Erythroblast (primary cell): ENCODE measurements around the gene RTP2.

Experiments used
- GATA1 ChIP-seq: IDR thresholded peaks from 2 replicates; pipeline ENCODE4 v1.6.1; 2011; ENCODE audit warnings: low read depth, mild to moderate bottlenecking, control low read depth, low read length, moderate library complexity
- POLR2A ChIP-seq: IDR thresholded peaks from 2 replicates; pipeline ENCODE4 v1.6.1; 2011; ENCODE audit warnings: mild to moderate bottlenecking, low read length

DNA sequence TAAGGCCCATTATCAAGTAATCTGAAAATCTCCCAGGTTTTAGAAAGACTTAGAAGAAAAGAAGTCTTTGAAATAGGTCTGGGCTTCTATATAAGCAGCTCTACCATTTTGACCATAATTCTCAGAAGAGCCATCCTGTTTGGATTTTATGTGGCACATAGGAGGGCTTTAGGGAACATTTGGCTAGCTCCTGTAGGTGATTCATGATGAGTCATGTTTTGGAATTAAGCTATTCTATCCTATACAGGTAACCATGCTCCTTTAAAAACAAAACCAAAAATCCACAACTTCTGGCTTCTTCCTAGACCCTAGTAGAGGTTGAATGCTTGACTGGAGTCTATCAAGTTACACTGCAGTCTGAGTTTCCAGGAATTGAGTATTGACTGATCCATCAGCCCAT, 41.1 kb downstream of the RTP2 start:
- TF ChIP-seq POLR2A: no peak
- no peak for TF ChIP-seq GATA1
